A673 (cell line): Measurements from ENCODE around the gene PPP4C. TPM values are rescaled to one million over a fixed set of nuclear protein-coding genes. Genes with fewer than 3 reads are reported as not detected.
A peak's percentile ranks its signal among the peaks of the same experiment; 100 is the strongest.

Experiments used
- BruUV-seq: library from RNA; stranded (reverse); fragments of 400-500 nt; replicated peaks from 2 replicates; lab custom pipeline; 2021; lab: Mats Ljungman, UMichigan
- CTCF ChIA-PET: fragments of 300-600 bp; sonication (Branson Sonifier 250); formaldehyde crosslinking; loops from one replicate; lab custom pipeline; 2022; ENCODE audit warnings: antibody characterized with exemption; lab: Charles Lee
- POLR2A ChIA-PET: fragments of 300-600 bp; sonication (Branson Sonifier 250); formaldehyde crosslinking; loops from one replicate; lab custom pipeline; 2022; ENCODE audit warnings: antibody characterized with exemption; ENCODE audit not compliant: low non-redundant PET; lab: Charles Lee
- DNase-seq: peaks from one replicate; pipeline ENCODE4 v3.0.0-alpha.2; 2015; ENCODE audit warnings: low spot score
- H3K27ac ChIP-seq: fragments of 200-600 bp; sonication (generic); 2 replicates; pipeline ENCODE4 v1.5.1; 2016; ENCODE audit warnings: mixed run types, low read depth, mild to moderate bottlenecking, mixed read lengths, antibody characterized with exemption, low read length; ENCODE audit not compliant: poor library complexity, severe bottlenecking
- H3K27me3 ChIP-seq: fragments of 200-600 bp; sonication (generic); replicated peaks from 2 replicates; pipeline ENCODE4 v1.6.1; 2017; ENCODE audit warnings: mixed run types, low read depth, mild to moderate bottlenecking, mixed read lengths, antibody characterized with exemption, low read length; ENCODE audit not compliant: insufficient read depth, poor library complexity
- H3K36me3 ChIP-seq: fragments of 200-600 bp; sonication (generic); 2 replicates; pipeline ENCODE4 v1.6.1; 2016; ENCODE audit warnings: mixed run types, mild to moderate bottlenecking, mixed read lengths, antibody characterized with exemption, low read length; ENCODE audit not compliant: insufficient read depth, poor library complexity, severe bottlenecking
- H3K4me1 ChIP-seq: fragments of 200-600 bp; sonication (generic); 2 replicates; pipeline ENCODE4 v1.6.1; 2017; ENCODE audit warnings: mixed run types, mild to moderate bottlenecking, mixed read lengths, antibody characterized with exemption, low read length; ENCODE audit not compliant: insufficient read depth, poor library complexity, severe bottlenecking
- H3K4me3 ChIP-seq: fragments of 200-600 bp; sonication (generic); 2 replicates; pipeline ENCODE4 v1.5.1; 2016; ENCODE audit warnings: low read depth, mixed run types, mild to moderate bottlenecking, mixed read lengths, low read length; ENCODE audit not compliant: poor library complexity, severe bottlenecking
- H3K9me3 ChIP-seq: fragments of 200-600 bp; sonication (generic); 2 replicates; pipeline ENCODE4 v1.6.1; 2016; ENCODE audit warnings: mixed run types, low read depth, mild to moderate bottlenecking, mixed read lengths, antibody characterized with exemption, low read length; ENCODE audit not compliant: poor library complexity, severe bottlenecking
- EZH2 ChIP-seq: fragments of 200-600 bp; sonication (generic); IDR thresholded peaks from 2 replicates; pipeline ENCODE4 v1.6.1; 2017; ENCODE audit warnings: borderline replicate concordance, low read depth, mild to moderate bottlenecking, mixed read lengths, antibody characterized with exemption, low read length; ENCODE audit not compliant: poor library complexity, severe bottlenecking
- intact Hi-C: fragments of 100-400 bp; cut with micrococcal nuclease; formaldehyde crosslinking; loops from one replicate; pipeline ENCODE4 v1.10.0; 2022; ENCODE audit not compliant: unreplicated experiment
- total RNA-seq: library from RNA; stranded (reverse); gene quantifications from 2 replicates; pipeline ENCODE4 v1.2.3, GENCODE V29; 2021
- TF ChIP-seq, protein P1 (sequence below): fragments of 300-800, 200-600 bp; sonication (generic); conservative IDR thresholded peaks from 2 replicates; pipeline ENCODE4 v1.5.1; 2017; ENCODE audit warnings: low read depth, mild to moderate bottlenecking, antibody characterized with exemption, low read length, moderate library complexity, mixed read lengths

The PPP4C gene
- total RNA-seq, 1 experiment from 2014 or later = 122 TPM

DNA sequence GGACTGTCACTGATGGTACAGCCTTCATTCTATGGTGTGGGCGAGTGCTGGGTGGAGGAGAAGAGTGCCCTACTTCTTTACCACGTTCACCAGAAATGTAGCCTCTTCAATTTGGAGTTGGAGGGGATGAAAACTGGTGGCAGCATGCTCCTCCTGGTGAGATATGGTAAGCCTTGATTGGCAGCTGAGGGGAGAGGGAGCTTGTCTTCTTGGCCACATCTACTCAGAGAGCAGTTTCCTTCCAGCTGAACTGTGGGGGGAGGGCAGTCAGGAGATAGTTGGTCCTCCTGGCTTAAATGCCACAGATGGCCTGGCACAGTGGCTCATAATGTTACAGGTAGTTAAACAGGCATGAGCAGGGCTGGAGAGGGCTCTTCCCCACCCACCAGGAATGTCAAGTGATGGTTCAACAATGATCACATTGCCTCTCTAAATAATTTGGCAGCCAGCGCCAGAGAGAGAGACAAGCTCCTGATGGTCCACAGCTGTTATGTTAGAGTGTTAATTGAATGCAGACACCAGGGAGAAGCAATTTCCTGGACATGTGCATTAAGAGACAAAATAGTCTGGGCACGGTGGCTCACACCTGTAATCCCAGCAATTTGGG, 56.2 kb downstream of the PPP4C start:
- POLR2A ChIA-PET = no interaction called here

DNA sequence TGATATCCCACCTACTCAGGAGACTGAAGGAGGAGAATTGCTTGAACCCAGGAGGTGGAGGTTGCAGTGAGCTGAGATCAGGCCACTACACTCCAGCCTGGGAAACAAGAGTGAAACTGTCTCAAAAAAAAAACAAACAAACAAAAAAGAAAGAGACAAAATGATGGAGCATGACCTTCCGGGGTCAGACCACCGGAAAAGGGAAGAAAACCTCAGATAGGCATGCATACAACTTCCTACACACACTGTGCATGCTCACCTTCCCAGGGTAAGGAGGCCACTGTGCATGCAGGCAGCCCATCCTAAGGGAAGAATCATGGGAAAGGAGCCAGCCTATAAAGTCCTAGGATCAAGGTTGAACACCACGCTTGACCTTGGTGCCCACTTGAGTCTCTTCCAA, 56.8 kb downstream of the PPP4C start:
- intact Hi-C loops = no loop called here

More for the DNA sequence above, 56.2 kb downstream of the PPP4C start:
- H3K9me3 ChIP-seq = no peaks in the 10 kb centered on the region
- peak; percentile 57 for DNase-seq
- TF ChIP-seq EZH2 = no peak
- TF ChIP-seq, protein P1, sequence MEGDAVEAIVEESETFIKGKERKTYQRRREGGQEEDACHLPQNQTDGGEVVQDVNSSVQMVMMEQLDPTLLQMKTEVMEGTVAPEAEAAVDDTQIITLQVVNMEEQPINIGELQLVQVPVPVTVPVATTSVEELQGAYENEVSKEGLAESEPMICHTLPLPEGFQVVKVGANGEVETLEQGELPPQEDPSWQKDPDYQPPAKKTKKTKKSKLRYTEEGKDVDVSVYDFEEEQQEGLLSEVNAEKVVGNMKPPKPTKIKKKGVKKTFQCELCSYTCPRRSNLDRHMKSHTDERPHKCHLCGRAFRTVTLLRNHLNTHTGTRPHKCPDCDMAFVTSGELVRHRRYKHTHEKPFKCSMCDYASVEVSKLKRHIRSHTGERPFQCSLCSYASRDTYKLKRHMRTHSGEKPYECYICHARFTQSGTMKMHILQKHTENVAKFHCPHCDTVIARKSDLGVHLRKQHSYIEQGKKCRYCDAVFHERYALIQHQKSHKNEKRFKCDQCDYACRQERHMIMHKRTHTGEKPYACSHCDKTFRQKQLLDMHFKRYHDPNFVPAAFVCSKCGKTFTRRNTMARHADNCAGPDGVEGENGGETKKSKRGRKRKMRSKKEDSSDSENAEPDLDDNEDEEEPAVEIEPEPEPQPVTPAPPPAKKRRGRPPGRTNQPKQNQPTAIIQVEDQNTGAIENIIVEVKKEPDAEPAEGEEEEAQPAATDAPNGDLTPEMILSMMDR = no peak
- no peaks in the 10 kb centered on the region for H3K27me3 ChIP-seq
- peaks cover 5% of the 10 kb centered on the region for H3K4me1 ChIP-seq
- no TSS peak for BruUV-seq
- no peak overlapping the region for H3K27ac ChIP-seq
- no peak overlapping the region for H3K4me3 ChIP-seq
- CTCF ChIA-PET = no interaction called here
- intact Hi-C loops = no loop called here
- no peaks in the 10 kb centered on the region for H3K36me3 ChIP-seq

More for the DNA sequence above, 56.8 kb downstream of the PPP4C start:
- H3K27me3 ChIP-seq = no peaks in the 10 kb centered on the region
- H3K27ac ChIP-seq = no peak overlapping the region
- H3K4me3 ChIP-seq = no peak overlapping the region
- peaks cover 5% of the 10 kb centered on the region for H3K4me1 ChIP-seq
- H3K36me3 ChIP-seq = no peaks in the 10 kb centered on the region
- TF ChIP-seq, protein P1 = no peak
- no peak for TF ChIP-seq EZH2
- ChIA-PET CTCF (no interaction called here), POLR2A (no interaction called here)
- H3K9me3 ChIP-seq = no peaks in the 10 kb centered on the region
- no TSS peak for BruUV-seq
- DNase-seq = no peak

Other genes with a start within 250 kb of the PPP4C start
- gene CDIPT, start 212.8 kb upstream of the PPP4C start, total RNA-seq = 51.7 and 55.6 TPM in 2 replicates
- 7.0 and 9.1 TPM in 2 replicates for gene SEZ6L2, start 176.4 kb upstream of the PPP4C start, total RNA-seq
- 2.0 and 2.5 TPM in 2 replicates for gene ASPHD1, start 175.5 kb upstream of the PPP4C start, total RNA-seq
- gene KCTD13, start 149.8 kb upstream of the PPP4C start, total RNA-seq = 32.4 and 33.3 TPM in 2 replicates
- 48.3 and 52.7 TPM in 2 replicates for gene TMEM219, start 113.9 kb upstream of the PPP4C start, total RNA-seq
- gene TAOK2, start 102.1 kb upstream of the PPP4C start, total RNA-seq = 49.9 and 50.2 TPM in 2 replicates
- 29.7 and 33.2 TPM in 2 replicates for gene HIRIP3, start 80.4 kb upstream of the PPP4C start, total RNA-seq
- 115 and 120 TPM in 2 replicates for gene INO80E, start 79.8 kb upstream of the PPP4C start, total RNA-seq
- gene DOC2A, start 65.0 kb upstream of the PPP4C start, total RNA-seq = 3.2 and 5.4 TPM in 2 replicates
- not detected in 2 replicates for gene C16orf92, start 52.8 kb upstream of the PPP4C start, total RNA-seq
- gene TLCD3B, start 44.7 kb upstream of the PPP4C start, total RNA-seq = 1.9 and 2.6 TPM in 2 replicates
- 1,552 and 1,729 TPM in 2 replicates for gene ALDOA, start 10.2 kb upstream of the PPP4C start, total RNA-seq
- 0.49 and 0.85 TPM in 2 replicates for gene TBX6, start 15.9 kb downstream of the PPP4C start, total RNA-seq
- gene YPEL3, start 20.2 kb downstream of the PPP4C start, total RNA-seq = 4.7 and 9.1 TPM in 2 replicates
- gene GDPD3, start 37.5 kb downstream of the PPP4C start, total RNA-seq = 2.5 and 4.4 TPM in 2 replicates
- gene MAPK3, start 47.2 kb downstream of the PPP4C start, total RNA-seq = 59.5 and 74.6 TPM in 2 replicates
- 4.6 and 7.0 TPM in 2 replicates for gene CORO1A, start 107.6 kb downstream of the PPP4C start, total RNA-seq
- gene BOLA2B, start 117.7 kb downstream of the PPP4C start, total RNA-seq = 180 and 225 TPM in 2 replicates
- 15.5 and 20.0 TPM in 2 replicates for gene SLX1A, start 117.9 kb downstream of the PPP4C start, total RNA-seq
- gene SULT1A3, start 123.3 kb downstream of the PPP4C start, total RNA-seq = 14.1 and 21.2 TPM in 2 replicates
- gene NPIPB13, start 172.5 kb downstream of the PPP4C start, total RNA-seq = 9.3 and 14.2 TPM in 2 replicates